WTC11 (cell line): ENCODE measurements around the gene CPNE5.

ENCODE experiments used
- MLX ChIP-seq: sonication (generic); formaldehyde crosslinking; IDR thresholded peaks from 2 replicates; pipeline ENCODE4 v1.8.1; 2023; ENCODE audit warnings: mild to moderate bottlenecking, missing genetic modification reagents, moderate library complexity
- NFYB ChIP-seq: sonication (generic); formaldehyde crosslinking; conservative IDR thresholded peaks from 2 replicates; pipeline ENCODE4 v1.8.0; 2022; ENCODE audit warnings: low read depth, missing genetic modification reagents
- NR2C2 ChIP-seq: sonication (generic); formaldehyde crosslinking; IDR thresholded peaks from 2 replicates; pipeline ENCODE4 v1.8.0; 2022; ENCODE audit warnings: mild to moderate bottlenecking, missing genetic modification reagents
- NR3C1 ChIP-seq: sonication (generic); formaldehyde crosslinking; conservative IDR thresholded peaks from 2 replicates; pipeline ENCODE4 v1.8.1; 2023; ENCODE audit warnings: low read depth, mild to moderate bottlenecking, missing genetic modification reagents
- SP1 ChIP-seq: sonication (generic); formaldehyde crosslinking; conservative IDR thresholded peaks from 2 replicates; pipeline ENCODE4 v1.8.1; 2022; ENCODE audit warnings: missing genetic modification reagents
- TP53 ChIP-seq: sonication (generic); formaldehyde crosslinking; IDR thresholded peaks from 2 replicates; pipeline ENCODE4 v1.8.1; 2023; ENCODE audit warnings: mild to moderate bottlenecking, missing genetic modification reagents
- TF ChIP-seq, protein P1 (sequence below): fragments of 200-600 bp; IDR thresholded peaks from 2 replicates; pipeline ENCODE4 v1.8.0; 2022; ENCODE audit warnings: antibody characterized with exemption
- TF ChIP-seq, protein P2 (sequence below): sonication (generic); formaldehyde crosslinking; IDR thresholded peaks from 2 replicates; pipeline ENCODE4 v1.8.1; 2022; ENCODE audit warnings: low read depth, mild to moderate bottlenecking, moderate library complexity, missing genetic modification reagents, borderline replicate concordance
- TF ChIP-seq, protein P3 (sequence below): sonication (generic); formaldehyde crosslinking; IDR thresholded peaks from 2 replicates; pipeline ENCODE4 v1.8.0; 2022; ENCODE audit warnings: mild to moderate bottlenecking, missing genetic modification reagents

GRCh38 chr6:36826520-36827227 is 12.6 kb downstream of the CPNE5 start:
- TF ChIP-seq, protein P1, sequence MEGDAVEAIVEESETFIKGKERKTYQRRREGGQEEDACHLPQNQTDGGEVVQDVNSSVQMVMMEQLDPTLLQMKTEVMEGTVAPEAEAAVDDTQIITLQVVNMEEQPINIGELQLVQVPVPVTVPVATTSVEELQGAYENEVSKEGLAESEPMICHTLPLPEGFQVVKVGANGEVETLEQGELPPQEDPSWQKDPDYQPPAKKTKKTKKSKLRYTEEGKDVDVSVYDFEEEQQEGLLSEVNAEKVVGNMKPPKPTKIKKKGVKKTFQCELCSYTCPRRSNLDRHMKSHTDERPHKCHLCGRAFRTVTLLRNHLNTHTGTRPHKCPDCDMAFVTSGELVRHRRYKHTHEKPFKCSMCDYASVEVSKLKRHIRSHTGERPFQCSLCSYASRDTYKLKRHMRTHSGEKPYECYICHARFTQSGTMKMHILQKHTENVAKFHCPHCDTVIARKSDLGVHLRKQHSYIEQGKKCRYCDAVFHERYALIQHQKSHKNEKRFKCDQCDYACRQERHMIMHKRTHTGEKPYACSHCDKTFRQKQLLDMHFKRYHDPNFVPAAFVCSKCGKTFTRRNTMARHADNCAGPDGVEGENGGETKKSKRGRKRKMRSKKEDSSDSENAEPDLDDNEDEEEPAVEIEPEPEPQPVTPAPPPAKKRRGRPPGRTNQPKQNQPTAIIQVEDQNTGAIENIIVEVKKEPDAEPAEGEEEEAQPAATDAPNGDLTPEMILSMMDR: no peak
- no peak for TF ChIP-seq NR3C1 (CRISPR knock-in tag)
- no peak for TF ChIP-seq SP1 (CRISPR knock-in tag)
- TF ChIP-seq NR2C2 (CRISPR knock-in tag): no peak
- no peak for TF ChIP-seq NFYB (CRISPR knock-in tag)
- TF ChIP-seq, protein P2, sequence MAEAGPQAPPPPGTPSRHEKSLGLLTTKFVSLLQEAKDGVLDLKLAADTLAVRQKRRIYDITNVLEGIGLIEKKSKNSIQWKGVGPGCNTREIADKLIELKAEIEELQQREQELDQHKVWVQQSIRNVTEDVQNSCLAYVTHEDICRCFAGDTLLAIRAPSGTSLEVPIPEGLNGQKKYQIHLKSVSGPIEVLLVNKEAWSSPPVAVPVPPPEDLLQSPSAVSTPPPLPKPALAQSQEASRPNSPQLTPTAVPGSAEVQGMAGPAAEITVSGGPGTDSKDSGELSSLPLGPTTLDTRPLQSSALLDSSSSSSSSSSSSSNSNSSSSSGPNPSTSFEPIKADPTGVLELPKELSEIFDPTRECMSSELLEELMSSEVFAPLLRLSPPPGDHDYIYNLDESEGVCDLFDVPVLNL (CRISPR knock-in tag): no peak
- no peak for TF ChIP-seq TP53
- TF ChIP-seq, protein P3, sequence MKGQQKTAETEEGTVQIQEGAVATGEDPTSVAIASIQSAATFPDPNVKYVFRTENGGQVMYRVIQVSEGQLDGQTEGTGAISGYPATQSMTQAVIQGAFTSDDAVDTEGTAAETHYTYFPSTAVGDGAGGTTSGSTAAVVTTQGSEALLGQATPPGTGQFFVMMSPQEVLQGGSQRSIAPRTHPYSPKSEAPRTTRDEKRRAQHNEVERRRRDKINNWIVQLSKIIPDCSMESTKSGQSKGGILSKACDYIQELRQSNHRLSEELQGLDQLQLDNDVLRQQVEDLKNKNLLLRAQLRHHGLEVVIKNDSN (CRISPR knock-in tag): no peak
- TF ChIP-seq MLX (CRISPR knock-in tag): no peak
